Measurements from ENCODE around the gene RASL10B.

The RASL10B gene

GRCh38 chr17:35731917-35732805 is 722 bp downstream of the RASL10B start:
- in situ Hi-C loops (cut with HindIII; ENCODE audit: low sequenced_read_pairs): no loop called here
- peak overlapping the region; percentile 52 for H3K4me3 ChIP-seq (ENCODE audit: low read depth, low read length)
- no peak for DNase-seq (ENCODE audit: low read depth, low spot score)
- no peak for TF ChIP-seq CTCF (IDR thresholded peaks at IDR 0.05; ENCODE audit: low read depth, low read length)

GRCh38 chr17:35732806-35733136 is 1.3 kb downstream of the RASL10B start:
- peak overlapping the region; percentile 52 for H3K4me3 ChIP-seq (ENCODE audit: low read depth, low read length)
- in situ Hi-C loops (cut with HindIII; ENCODE audit: low sequenced_read_pairs): no loop called here

GRCh38 chr17:35733366-35733765 is 1.9 kb downstream of the RASL10B start:
- no peak for DNase-seq (ENCODE audit: low read depth, low spot score)
- in situ Hi-C loops (cut with HindIII; ENCODE audit: low sequenced_read_pairs): no loop called here
- no peak for TF ChIP-seq CTCF (IDR thresholded peaks at IDR 0.05; ENCODE audit: low read depth, low read length)
- no peak overlapping the region for H3K4me3 ChIP-seq (ENCODE audit: low read depth, low read length)

More at GRCh38 chr17:35732806-35733136, 1.3 kb downstream of the RASL10B start:
- no peak for TF ChIP-seq CTCF (IDR thresholded peaks at IDR 0.05; ENCODE audit: low read depth, low read length)
- DNase-seq (ENCODE audit: low read depth, low spot score): no peak

GRCh38 chr17:35734396-35734795 is 3.0 kb downstream of the RASL10B start:
- no peak for DNase-seq (ENCODE audit: low read depth, low spot score)
- in situ Hi-C loops (cut with HindIII; ENCODE audit: low sequenced_read_pairs): no loop called here
- no peak overlapping the region for H3K4me3 ChIP-seq (ENCODE audit: low read depth, low read length)
- TF ChIP-seq CTCF (IDR thresholded peaks at IDR 0.05; ENCODE audit: low read depth, low read length): no peak

GRCh38 chr17:35735036-35735805 is 3.8 kb downstream of the RASL10B start:
- TF ChIP-seq CTCF (IDR thresholded peaks at IDR 0.05; ENCODE audit: low read depth, low read length): no peak
- H3K4me3 ChIP-seq (ENCODE audit: low read depth, low read length): no peak overlapping the region
- no peak for DNase-seq (ENCODE audit: low read depth, low spot score)
- in situ Hi-C loops (cut with HindIII; ENCODE audit: low sequenced_read_pairs): no loop called here

- in situ Hi-C loops (cut with HindIII; ENCODE audit: low sequenced_read_pairs): no loop called here
- TF ChIP-seq CTCF (IDR thresholded peaks at IDR 0.05; ENCODE audit: low read depth, low read length): no peak
- H3K4me3 ChIP-seq (ENCODE audit: low read depth, low read length): no peak overlapping the region
- no peak for DNase-seq (ENCODE audit: low read depth, low spot score)
Observed at GRCh38 chr17:35736236-35736635, 4.8 kb downstream of the RASL10B start.

Measured in astrocyte of the spinal cord (primary cell).